ENCODE measurements around the gene COL28A1. TPM values are rescaled to one million over a fixed set of nuclear protein-coding genes. Genes with fewer than 3 reads are reported as not detected.

Gene COL28A1
- total RNA-seq, 2 donors from 2014 or later, result 1.8 to 6.2 TPM

- Histone ChIP-seq H3K9me3 (no peaks in the 10 kb centered on the region), H3K27ac (no peak overlapping the region), H3K4me1 (replicated peaks) (no peaks in the 10 kb centered on the region), H3K36me3 (no peaks in the 10 kb centered on the region), H3K27me3 (replicated peaks; ENCODE audit: insufficient read depth) (no peaks in the 10 kb centered on the region), H3K4me3 (no peak overlapping the region)
- DNase-seq (ENCODE audit: low spot score), result no peak
- WGBS, result 0% methylated on average over 1 of the region's 1 CpG
- TF ChIP-seq, protein P1, sequence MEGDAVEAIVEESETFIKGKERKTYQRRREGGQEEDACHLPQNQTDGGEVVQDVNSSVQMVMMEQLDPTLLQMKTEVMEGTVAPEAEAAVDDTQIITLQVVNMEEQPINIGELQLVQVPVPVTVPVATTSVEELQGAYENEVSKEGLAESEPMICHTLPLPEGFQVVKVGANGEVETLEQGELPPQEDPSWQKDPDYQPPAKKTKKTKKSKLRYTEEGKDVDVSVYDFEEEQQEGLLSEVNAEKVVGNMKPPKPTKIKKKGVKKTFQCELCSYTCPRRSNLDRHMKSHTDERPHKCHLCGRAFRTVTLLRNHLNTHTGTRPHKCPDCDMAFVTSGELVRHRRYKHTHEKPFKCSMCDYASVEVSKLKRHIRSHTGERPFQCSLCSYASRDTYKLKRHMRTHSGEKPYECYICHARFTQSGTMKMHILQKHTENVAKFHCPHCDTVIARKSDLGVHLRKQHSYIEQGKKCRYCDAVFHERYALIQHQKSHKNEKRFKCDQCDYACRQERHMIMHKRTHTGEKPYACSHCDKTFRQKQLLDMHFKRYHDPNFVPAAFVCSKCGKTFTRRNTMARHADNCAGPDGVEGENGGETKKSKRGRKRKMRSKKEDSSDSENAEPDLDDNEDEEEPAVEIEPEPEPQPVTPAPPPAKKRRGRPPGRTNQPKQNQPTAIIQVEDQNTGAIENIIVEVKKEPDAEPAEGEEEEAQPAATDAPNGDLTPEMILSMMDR (IDR thresholded peaks at IDR 0.05), result no peak
- no peak for TF ChIP-seq POLR2A (IDR thresholded peaks at IDR 0.05)
- no peak for TF ChIP-seq POLR2AphosphoS5 (IDR thresholded peaks at IDR 0.05)
- intact Hi-C loops (cut with DNase I), result no loop called here
Observed at GRCh38 chr7:7351832-7352231, 183.8 kb downstream of the COL28A1 start.

DNA sequence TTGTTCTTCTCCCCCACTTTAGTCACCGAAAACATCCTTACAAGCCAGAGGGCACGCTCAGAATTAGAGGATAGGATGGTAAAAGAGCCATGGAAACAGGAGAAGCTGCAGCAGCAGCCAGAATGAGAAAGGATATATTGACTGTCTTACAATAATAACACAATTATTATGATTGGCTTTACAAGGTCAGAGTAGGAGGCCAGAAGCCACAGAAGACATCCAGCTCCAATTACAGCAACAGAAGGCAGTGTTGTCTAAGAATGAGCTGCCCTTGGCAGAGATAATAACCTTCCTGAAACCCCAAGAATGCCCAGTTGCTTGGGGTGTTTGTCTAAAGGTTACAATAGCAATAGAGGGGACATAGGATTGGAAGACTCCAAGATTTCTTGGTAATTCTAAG lies 184.5 kb downstream of the COL28A1 start:
- 41% methylated on average over 2 of the region's 2 CpGs for whole genome bisulfite sequencing
- no peak overlapping the region for H3K27ac ChIP-seq
- no peak for TF ChIP-seq POLR2A (IDR thresholded peaks at IDR 0.05)
- TF ChIP-seq, protein P1 (IDR thresholded peaks at IDR 0.05), result no peak
- intact Hi-C loops (cut with DNase I), result no loop called here
- no peaks in the 10 kb centered on the region for H3K27me3 ChIP-seq (replicated peaks; ENCODE audit: insufficient read depth)
- no peaks in the 10 kb centered on the region for H3K36me3 ChIP-seq
- DNase-seq (ENCODE audit: low spot score), result no peak
- no peaks in the 10 kb centered on the region for H3K4me1 ChIP-seq (replicated peaks)
- no peak overlapping the region for H3K4me3 ChIP-seq
- no peaks in the 10 kb centered on the region for H3K9me3 ChIP-seq

DNA sequence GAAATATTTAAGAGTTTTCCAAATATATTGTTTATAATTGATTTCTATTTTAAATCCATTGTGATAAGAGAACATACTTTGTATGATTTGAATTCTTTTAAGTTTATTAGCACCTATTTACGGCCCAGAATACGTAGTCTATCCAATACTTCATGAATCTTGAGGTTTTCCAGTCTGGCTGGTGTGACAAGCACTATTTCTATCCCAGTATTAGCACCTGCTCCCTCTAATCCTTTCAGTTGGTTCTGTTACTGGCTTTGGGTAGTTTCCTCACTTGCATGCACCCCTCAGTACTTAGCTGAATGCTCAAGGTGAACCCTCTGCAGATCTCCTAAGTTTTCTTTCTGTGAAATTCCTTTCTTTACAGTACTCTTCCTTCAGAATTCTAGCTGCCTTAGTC lies 186.5 kb downstream of the COL28A1 start:
- no peak for DNase-seq (ENCODE audit: low spot score)
- TF ChIP-seq POLR2A (IDR thresholded peaks at IDR 0.05) (no peak), POLR2AphosphoS5 (IDR thresholded peaks at IDR 0.05) (no peak)
- TF ChIP-seq, protein P1 (IDR thresholded peaks at IDR 0.05), result no peak
- intact Hi-C loops (cut with DNase I), result no loop called here
- Histone ChIP-seq H3K27me3 (replicated peaks; ENCODE audit: insufficient read depth) (no peaks in the 10 kb centered on the region), H3K36me3 (no peaks in the 10 kb centered on the region), H3K27ac (no peak overlapping the region), H3K9me3 (no peaks in the 10 kb centered on the region), H3K4me3 (no peak overlapping the region), H3K4me1 (replicated peaks) (no peaks in the 10 kb centered on the region)
- WGBS, result 91% methylated on average over 2 of the region's 2 CpGs

DNA sequence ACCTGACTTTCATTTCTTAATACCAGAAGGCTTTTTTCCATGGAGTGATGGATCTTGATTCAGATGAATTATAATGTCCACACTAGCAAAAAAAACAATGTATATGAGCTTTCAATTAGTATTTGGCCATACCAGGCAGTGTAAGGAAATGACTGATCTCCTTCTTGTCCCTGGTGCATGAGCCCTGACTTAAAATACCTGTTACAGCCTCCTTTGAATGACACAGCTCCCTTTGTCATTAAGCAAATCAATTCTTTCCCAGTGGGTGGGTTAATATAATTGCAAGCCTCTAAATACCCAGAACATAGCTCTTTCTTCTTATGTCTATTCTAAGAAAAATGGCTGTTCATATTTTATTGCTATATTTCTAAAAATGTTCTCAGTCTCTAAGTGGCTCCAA lies 188.6 kb downstream of the COL28A1 start:
- H3K9me3 ChIP-seq, result no peaks in the 10 kb centered on the region
- H3K27ac ChIP-seq, result no peak overlapping the region
- no peak overlapping the region for H3K4me3 ChIP-seq
- no peaks in the 10 kb centered on the region for H3K27me3 ChIP-seq (replicated peaks; ENCODE audit: insufficient read depth)
- no peak for DNase-seq (ENCODE audit: low spot score)
- intact Hi-C loops (cut with DNase I), result no loop called here
- TF ChIP-seq, protein P1 (IDR thresholded peaks at IDR 0.05), result no peak
- TF ChIP-seq POLR2AphosphoS5 (IDR thresholded peaks at IDR 0.05), result no peak
- no peak for TF ChIP-seq POLR2A (IDR thresholded peaks at IDR 0.05)
- no peaks in the 10 kb centered on the region for H3K4me1 ChIP-seq (replicated peaks)
- no peaks in the 10 kb centered on the region for H3K36me3 ChIP-seq

GRCh38 chr7:7344583-7344982 lies 191.1 kb downstream of the COL28A1 start:
- TF ChIP-seq POLR2A (IDR thresholded peaks at IDR 0.05) (no peak), POLR2AphosphoS5 (IDR thresholded peaks at IDR 0.05) (no peak)
- TF ChIP-seq, protein P1 (IDR thresholded peaks at IDR 0.05), result no peak
- no peaks in the 10 kb centered on the region for H3K9me3 ChIP-seq
- no peaks in the 10 kb centered on the region for H3K36me3 ChIP-seq
- intact Hi-C loops (cut with DNase I), result no loop called here
- no peak for DNase-seq (ENCODE audit: low spot score)
- no peak overlapping the region for H3K4me3 ChIP-seq
- no peak overlapping the region for H3K27ac ChIP-seq
- no peaks in the 10 kb centered on the region for H3K27me3 ChIP-seq (replicated peaks; ENCODE audit: insufficient read depth)
- no peaks in the 10 kb centered on the region for H3K4me1 ChIP-seq (replicated peaks)
- 89% methylated on average over 3 of the region's 3 CpGs for WGBS

Measured in prostate gland (tissue), 2 donors.